ENCODE measurements around the gene ZNF107. TPM values are rescaled to one million over a fixed set of nuclear protein-coding genes. Genes with fewer than 3 reads are reported as not detected.

The ZNF107 gene
- total and polyA plus RNA-seq, 2 of the 8 experiments (the other 6 are each of a cell fraction or from before 2014, with no cell fraction given) = 3.4 to 31.0 TPM

DNA sequence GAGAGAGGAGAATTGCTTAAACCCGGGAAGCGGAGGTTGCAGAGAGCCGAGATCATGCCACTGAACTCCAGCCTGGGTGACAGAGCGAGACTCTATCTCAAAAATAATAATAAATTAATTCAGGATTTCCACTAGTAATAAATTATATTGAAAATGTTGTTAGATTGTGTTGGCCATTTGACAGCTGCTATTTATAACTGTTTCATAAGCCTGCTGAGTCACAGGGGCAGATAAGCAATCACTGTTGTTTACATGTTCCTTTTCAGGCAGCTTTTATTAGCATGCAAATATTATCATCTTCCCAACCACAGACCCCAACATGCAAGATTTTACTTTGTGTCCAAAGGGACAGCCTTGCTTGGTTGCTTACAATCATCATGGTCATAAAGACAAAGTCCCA, 78.7 kb downstream of the ZNF107 start:
- Histone ChIP-seq H3K9me3 (ENCODE audit: insufficient read depth in 2 of 2, low read depth in 1 of 2, low read length in 1 of 2) (peaks cover 40 to 49% of the 10 kb centered on the region in 2 experiments), H3K18ac (ENCODE audit: extremely low read depth, low read length) (no peak overlapping the region), H3K36me3 (ENCODE audit: control insufficient read depth in 2 of 4, insufficient read depth in 4 of 4, low read length in 3 of 4) (no peaks in the 10 kb centered on the region), H2AFZ (ENCODE audit: low read length) (no peak overlapping the region), H3K27me3 (replicated peaks in 1 of 4; ENCODE audit: control insufficient read depth in 3 of 4, extremely low read depth in 1 of 4, insufficient read depth in 3 of 4, low read length in 3 of 4) (no peaks in the 10 kb centered on the region), H4K20me1 (replicated peaks in 1 of 2; ENCODE audit: control insufficient read depth in 1 of 2, insufficient read depth in 2 of 2, low read length in 2 of 2) (no peaks in the 10 kb centered on the region), H2BK5ac (ENCODE audit: low read depth, low read length) (no peak overlapping the region), H3K23me2 (ENCODE audit: low read depth, low read length) (no peaks in the 10 kb centered on the region), H3K4me3 (ENCODE audit: extremely low read depth in 1 of 4, insufficient read depth in 2 of 4, low read depth in 3 of 4, low read length in 4 of 4) (no peak overlapping the region), H4K91ac (replicated peaks; ENCODE audit: insufficient read length, low read length) (no peak overlapping the region), H3K27ac (ENCODE audit: low read depth, low read length) (no peak overlapping the region), H2BK20ac (ENCODE audit: low read length) (no peak overlapping the region), H2BK12ac (ENCODE audit: low read depth, low read length) (no peak overlapping the region), H2AK5ac (ENCODE audit: low read depth, low read length) (no peak overlapping the region), H2BK15ac (ENCODE audit: low read length) (no peak overlapping the region), H3K79me2 (ENCODE audit: control insufficient read depth in 1 of 2, insufficient read depth in 2 of 2, low read length in 2 of 2) (no peaks in the 10 kb centered on the region), H4K5ac (ENCODE audit: insufficient read length, low read depth, low read length) (no peak overlapping the region), H3K23ac (ENCODE audit: insufficient read length) (no peak overlapping the region), H3K9ac (replicated peaks in 1 of 4; ENCODE audit: extremely low read depth in 1 of 4, low read depth in 3 of 4, low read length in 3 of 4) (no peak overlapping the region), H3K4me2 (ENCODE audit: insufficient read depth in 1 of 2, low read depth in 2 of 2, low read length in 2 of 2) (no peak overlapping the region), H3K4me1 (replicated peaks in 1 of 4; ENCODE audit: control insufficient read depth in 3 of 4, insufficient read depth in 4 of 4, low read length in 3 of 4) (no peaks in the 10 kb centered on the region), H3K56ac (replicated peaks; ENCODE audit: insufficient read length, low read depth, low read length) (no peak overlapping the region), H4K8ac (ENCODE audit: extremely low read depth, insufficient read depth, low read length) (no peak overlapping the region), H2BK120ac (replicated peaks; ENCODE audit: low read depth, low read length) (no peak overlapping the region), H3K79me1 (ENCODE audit: low read depth, low read length) (no peaks in the 10 kb centered on the region), H3K4ac (replicated peaks; ENCODE audit: insufficient read length, low read depth, low read length) (no peak overlapping the region), H3K14ac (ENCODE audit: insufficient read length) (no peak overlapping the region)
- FAIRE-seq (no peak), DNase-seq (ENCODE audit: low read depth in 1 of 2, low spot score in 2 of 2) (no peak)
- POLR2A ChIA-PET (ENCODE audit: partially characterized antibody) = no interaction called here
- CTCF ChIA-PET (ENCODE audit: partially characterized antibody) = no interaction called here
- TF ChIP-seq HDAC2 (IDR thresholded peaks at IDR 0.05; ENCODE audit: borderline replicate concordance in 1 of 2, low read depth in 2 of 2, low read length in 2 of 2) (no peak), YY1 (IDR thresholded peaks at IDR 0.05; ENCODE audit: low read depth, low read length) (no peak), CREB1 (IDR thresholded peaks at IDR 0.05) (no peak), POLR2A (IDR thresholded peaks at IDR 0.05; ENCODE audit: control extremely low read depth in 1 of 2, low read depth in 2 of 2, low read length in 2 of 2) (no peak), CHD1 (IDR thresholded peaks at IDR 0.05; ENCODE audit: low read depth, low read length) (no peak), HDAC6 (IDR thresholded peaks at IDR 0.05; ENCODE audit: low read depth, low read length) (no peak), BCL11A (IDR thresholded peaks at IDR 0.05; ENCODE audit: low read depth in 2 of 2, low read length in 2 of 2) (no peak), SRF (IDR thresholded peaks at IDR 0.05; ENCODE audit: low read depth, low read length) (no peak), SUZ12 (IDR thresholded peaks at IDR 0.05; ENCODE audit: low read length) (no peak), SIN3A (conservative IDR thresholded peaks at IDR 0.05 in 1 of 2, IDR thresholded peaks at IDR 0.05 in 1 of 2; ENCODE audit: low read depth in 1 of 2, low read length in 2 of 2) (no peak), TEAD4 (IDR thresholded peaks at IDR 0.05; ENCODE audit: low read depth, low read length) (no peak), RFX5 (IDR thresholded peaks at IDR 0.05; ENCODE audit: borderline replicate concordance, low read depth, low read length) (no peak)
- WGBS, 2 experiments (ENCODE audit: extremely low coverage in 1 of 2, insufficient coverage in 1 of 2, insufficient read length in 1 of 2, insufficient replicate concordance in 2 of 2, low coverage in 1 of 2, low lambda C conversion rate in 2 of 2, missing lambda C conversion rate in 1 of 2) = 90% methylated on average over 4 of the region's 4 CpGs; no CpG with 5 or more reads in 1 of the 2 experiments
